Fibroblast of the aortic adventitia (primary cell): ENCODE measurements around the gene IQCN. TPM values are rescaled to one million over a fixed set of nuclear protein-coding genes. Genes with fewer than 3 reads are reported as not detected.

Source experiments
- DNase-seq: peaks from one replicate; pipeline ENCODE4 v3.0.0-alpha.2; 2010; ENCODE audit warnings: low read depth
- H3K4me3 ChIP-seq: 2 replicates; pipeline ENCODE4 v1.5.1; 2011; ENCODE audit warnings: low read depth, mild to moderate bottlenecking, control low read depth, low read length, moderate library complexity
- total RNA-seq: library from RNA; depleted of rRNA; stranded (reverse); fragments of >200 nt; gene quantifications from 2 replicates; pipeline ENCODE4 v1.2.3, GENCODE V29; 2012; ENCODE audit warnings: low replicate concordance
- TF ChIP-seq, protein P1 (sequence below): IDR thresholded peaks from 2 replicates; pipeline ENCODE4 v1.5.1; 2011; ENCODE audit warnings: mild to moderate bottlenecking, low read length, control low read depth, inconsistent platforms; ENCODE audit not compliant: insufficient read depth

The IQCN gene
- total RNA-seq, 1 donor, result 1.5 TPM

DNA sequence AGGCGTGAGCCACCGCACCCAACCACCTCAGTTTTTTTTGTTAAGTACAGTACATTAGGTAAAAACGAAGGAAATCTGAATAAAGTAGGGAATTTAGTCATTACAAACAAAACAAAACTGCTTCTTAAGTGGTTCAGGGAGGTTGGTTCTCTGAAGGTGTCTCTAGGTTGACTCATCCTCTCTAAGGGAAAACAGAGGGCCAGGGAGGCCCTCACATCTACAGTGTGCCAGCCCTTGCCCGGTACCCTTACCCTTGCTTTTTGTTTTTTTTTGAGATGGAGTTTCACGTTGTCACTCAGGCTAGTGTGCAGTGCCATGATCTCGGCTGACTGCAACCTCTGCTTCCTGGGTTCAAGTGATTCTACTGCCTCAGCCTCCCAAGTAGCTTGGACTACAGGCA is 24.3 kb upstream of the IQCN start:
- TF ChIP-seq, protein P1, sequence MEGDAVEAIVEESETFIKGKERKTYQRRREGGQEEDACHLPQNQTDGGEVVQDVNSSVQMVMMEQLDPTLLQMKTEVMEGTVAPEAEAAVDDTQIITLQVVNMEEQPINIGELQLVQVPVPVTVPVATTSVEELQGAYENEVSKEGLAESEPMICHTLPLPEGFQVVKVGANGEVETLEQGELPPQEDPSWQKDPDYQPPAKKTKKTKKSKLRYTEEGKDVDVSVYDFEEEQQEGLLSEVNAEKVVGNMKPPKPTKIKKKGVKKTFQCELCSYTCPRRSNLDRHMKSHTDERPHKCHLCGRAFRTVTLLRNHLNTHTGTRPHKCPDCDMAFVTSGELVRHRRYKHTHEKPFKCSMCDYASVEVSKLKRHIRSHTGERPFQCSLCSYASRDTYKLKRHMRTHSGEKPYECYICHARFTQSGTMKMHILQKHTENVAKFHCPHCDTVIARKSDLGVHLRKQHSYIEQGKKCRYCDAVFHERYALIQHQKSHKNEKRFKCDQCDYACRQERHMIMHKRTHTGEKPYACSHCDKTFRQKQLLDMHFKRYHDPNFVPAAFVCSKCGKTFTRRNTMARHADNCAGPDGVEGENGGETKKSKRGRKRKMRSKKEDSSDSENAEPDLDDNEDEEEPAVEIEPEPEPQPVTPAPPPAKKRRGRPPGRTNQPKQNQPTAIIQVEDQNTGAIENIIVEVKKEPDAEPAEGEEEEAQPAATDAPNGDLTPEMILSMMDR, result no peak
- DNase-seq, result no peak
- H3K4me3 ChIP-seq, result no peak overlapping the region

DNA sequence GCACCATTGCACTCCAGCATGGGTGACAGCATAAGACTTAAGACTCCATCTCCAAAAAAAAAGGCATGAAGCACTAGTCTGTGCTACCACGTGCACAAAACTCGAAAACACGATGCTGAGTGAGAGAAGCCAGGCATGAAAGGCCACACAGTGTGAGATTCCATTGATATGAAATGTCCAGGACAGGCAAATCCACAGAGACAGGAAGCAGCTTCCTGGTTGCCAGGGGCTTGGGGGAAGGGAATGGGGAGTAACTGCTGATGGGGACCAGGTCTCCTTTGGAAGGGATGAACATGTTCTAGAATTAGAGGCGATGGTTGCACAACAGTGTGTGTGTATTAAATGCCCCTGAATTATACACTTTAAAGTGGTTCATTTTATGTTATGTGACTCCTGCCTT is 23.1 kb upstream of the IQCN start:
- no peak for DNase-seq
- no peak overlapping the region for H3K4me3 ChIP-seq
- TF ChIP-seq, protein P1, result no peak

DNA sequence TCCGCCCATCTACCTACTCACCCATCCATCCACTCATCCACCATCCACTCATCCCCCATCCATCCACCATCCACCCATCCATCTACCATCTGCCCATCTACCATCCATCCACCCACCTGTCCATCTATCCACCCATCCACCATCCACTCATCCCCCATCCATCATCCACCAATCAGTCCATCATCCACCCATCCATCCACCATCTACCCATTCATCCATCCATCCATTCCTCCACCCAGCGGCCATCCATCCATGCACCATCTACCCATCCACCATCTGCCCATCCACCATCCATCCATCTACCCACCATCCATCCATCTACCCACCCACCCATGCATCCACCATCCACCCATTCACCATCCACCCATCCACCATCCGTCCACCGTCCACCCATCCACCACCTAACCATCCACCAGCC is 20.8 kb upstream of the IQCN start:
- no peak overlapping the region for H3K4me3 ChIP-seq
- TF ChIP-seq, protein P1, result no peak
- DNase-seq, result no peak

DNA sequence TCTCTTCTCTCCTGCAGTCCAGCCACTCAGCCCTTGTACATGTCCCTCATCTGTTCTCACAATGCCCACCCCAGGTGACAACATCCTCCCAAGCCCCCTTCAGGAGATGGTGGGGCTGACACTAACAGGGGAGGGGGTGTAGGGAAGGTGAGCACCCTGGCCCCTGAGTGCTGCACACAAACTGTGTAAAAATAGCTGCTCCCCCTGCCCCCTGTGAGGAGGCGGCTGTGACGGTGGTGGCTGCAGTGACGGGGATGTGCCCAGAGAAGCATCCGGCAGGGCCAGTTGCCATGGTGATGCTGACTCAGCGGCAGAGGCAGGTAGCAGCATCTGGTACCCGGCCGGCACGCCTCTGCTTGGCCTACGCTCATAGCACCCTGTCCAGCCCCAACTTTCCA is 20.2 kb upstream of the IQCN start:
- DNase-seq, result no peak
- H3K4me3 ChIP-seq, result no peak overlapping the region

DNA sequence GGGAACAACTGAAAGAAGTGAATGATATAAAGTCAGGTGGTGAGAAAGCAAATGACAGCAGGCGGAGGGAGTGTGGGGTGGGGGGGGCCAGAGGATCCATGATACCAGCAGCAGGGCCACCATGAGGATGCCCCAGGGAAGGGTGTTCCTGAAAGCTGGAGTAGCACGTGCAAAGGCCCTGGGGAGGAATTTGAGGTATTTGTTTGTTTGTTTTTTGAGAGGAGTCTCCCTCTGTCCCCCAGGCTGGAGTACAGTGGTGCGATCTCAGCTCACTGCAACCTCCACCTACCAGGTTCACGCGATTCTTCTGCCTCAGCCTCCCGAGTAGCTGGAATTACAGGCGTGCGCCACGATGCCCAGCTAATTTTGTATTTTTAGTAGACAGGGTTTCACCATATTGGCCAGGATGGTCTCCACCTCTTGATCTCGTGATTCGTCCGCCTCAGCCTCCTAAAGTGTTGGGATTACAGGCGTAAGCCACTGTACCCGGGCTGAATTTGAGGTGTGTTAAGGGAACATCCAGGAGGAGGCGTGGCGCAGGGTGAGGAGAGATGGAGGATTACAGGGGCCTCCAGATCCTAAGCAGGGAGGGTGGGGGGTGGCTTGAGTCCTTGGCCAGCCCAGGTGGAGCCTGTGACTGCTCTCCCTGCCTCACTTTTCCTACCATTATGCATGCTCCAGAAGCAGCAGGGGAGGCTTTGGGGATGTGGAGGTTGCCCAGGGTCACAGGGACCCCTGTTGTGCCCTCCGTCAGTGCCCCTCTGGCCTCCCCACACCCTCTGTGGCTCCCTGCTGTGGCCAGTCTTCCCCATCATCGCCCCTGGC is 19.6 kb upstream of the IQCN start:
- H3K4me3 ChIP-seq, result no peak overlapping the region
- TF ChIP-seq, protein P1, result no peak
- DNase-seq, result no peak

More for the DNA sequence above, 20.2 kb upstream of the IQCN start:
- TF ChIP-seq, protein P1, result no peak

DNA sequence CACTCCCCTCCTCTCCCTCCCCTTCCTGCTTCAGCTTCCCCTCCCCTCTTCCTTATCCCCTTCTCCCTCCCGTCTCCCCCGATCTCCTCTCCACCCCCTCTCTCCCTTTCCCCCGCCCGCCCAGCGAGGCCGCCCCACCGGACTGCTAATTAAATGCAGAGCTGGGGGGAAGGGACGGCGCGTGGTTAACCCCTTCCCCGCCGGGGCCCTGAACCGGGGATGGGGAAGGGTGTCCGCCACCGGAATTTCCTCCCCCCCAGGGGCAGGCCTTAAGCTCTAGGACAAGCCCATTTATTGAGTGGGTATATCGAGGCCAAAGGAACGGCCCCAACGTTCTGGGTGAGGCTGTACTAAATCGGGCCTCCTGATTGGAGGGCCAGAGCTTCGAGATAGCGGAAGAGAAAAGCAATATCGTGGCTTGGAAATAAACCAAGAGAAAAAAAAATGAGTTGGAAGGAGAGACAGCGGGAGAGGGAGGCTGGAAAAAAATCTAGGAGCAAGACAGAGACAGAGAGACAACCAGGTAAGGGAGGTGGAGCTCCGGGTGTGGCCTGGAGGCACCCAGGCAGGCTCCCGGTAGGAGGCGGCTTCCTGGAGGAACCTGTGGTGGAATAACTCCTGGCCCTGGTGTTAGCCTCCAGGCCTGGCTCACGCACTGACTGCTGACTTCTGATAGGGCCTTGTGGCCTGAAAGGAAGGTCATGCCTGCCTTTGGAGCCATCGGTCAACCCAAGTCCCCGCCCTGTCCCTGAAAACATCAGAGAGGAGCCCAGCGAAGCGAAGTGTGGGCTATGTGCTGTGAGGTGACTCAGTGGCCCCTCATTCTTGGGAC is 18.8 kb upstream of the IQCN start:
- TF ChIP-seq, protein P1, result no peak
- DNase-seq, result peak; percentile 83
- peak overlapping the region; percentile 68 for H3K4me3 ChIP-seq
